ELR (cell line): Measurements from ENCODE around the gene RBM19.
"Not testable (repeated sequence)": the region's sequence is repeated elsewhere in the genome, so short reads cannot be mapped to it uniquely, and the experiment has no call there.

Experiments
- DNase-seq: peaks from one replicate; pipeline ENCODE4 v3.0.0-alpha.2; 2015; ENCODE audit warnings: low read depth

Gene RBM19

DNA sequence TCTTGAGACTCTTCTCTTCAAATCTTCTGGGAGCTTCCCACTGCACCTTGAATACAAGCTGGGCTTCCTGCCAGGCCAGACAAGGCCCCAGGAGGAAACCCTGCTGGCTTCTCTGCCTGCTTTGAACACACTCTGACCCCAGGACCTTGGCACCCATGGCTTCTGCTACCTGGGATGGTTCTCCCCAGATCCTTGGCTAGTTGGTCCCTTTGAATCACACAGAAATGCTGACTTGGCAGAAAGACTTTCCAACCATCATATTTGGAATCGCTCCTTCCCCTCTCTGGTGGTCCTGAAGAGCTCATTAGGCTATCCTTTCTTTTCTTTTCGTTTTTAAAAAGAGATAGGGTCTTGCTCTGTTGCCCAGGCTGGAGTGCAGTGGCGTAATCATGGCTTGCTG lies 132.7 kb downstream of the RBM19 start:
- no peak for DNase-seq

DNA sequence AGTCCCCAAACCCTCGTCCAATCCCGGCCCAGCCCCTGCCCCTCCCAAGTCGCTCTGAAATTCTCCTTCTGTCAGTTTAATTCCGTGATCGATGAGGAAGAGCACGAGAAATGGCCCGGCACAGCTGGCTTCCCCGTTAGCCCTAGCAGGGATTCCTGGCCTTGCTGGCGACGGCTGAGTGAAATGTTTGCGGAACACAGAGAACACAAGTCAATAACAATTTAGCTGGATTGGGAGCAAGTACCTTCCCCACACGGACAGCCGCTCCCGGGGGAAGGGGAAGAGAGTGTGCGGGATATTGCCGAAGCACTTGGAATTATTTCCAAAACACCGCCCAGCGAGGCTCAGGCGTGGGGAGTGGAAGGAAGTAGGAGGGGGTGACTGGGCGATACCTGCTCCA lies 134.6 kb downstream of the RBM19 start:
- DNase-seq: no peak

DNA sequence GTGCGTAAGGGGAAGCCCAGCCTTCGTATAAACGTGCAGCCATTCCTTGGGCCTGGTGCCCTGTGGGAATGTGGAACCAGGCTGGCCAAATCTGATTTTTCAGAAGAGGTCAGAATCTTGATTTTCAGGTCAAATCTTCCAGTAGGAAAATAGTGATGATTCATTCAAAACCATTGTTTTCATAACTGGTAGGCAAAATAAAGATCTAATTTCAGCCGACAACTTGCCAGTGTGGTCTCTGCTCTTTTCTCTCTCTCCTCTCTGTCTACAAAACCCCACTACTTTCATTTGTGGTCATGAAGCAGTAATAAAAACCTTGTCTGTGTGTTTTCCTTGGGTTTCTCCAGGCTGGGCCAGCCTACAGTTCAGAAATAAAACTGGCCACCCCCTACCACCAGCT lies 135.1 kb downstream of the RBM19 start:
- peak; percentile 22 for DNase-seq

DNA sequence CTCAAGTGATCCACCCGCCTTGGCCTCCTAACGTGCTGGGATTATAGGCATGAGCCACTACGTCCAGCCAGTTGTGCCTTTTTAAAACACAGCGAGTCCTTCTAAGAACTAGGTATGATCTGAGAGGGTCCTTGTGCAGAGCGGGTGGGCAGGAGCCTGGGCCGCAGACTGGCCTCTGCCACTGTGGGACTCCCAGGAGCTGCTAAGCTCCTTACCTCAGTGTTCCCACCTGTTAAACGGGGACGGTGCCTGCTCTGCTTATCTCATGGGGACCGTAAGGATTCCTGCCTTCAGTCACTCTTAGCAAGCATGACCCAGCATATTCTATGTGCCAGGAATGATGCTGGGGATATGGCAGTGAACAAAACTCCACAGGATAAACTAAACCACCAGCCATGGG lies 136.9 kb downstream of the RBM19 start:
- no peak for DNase-seq

DNA sequence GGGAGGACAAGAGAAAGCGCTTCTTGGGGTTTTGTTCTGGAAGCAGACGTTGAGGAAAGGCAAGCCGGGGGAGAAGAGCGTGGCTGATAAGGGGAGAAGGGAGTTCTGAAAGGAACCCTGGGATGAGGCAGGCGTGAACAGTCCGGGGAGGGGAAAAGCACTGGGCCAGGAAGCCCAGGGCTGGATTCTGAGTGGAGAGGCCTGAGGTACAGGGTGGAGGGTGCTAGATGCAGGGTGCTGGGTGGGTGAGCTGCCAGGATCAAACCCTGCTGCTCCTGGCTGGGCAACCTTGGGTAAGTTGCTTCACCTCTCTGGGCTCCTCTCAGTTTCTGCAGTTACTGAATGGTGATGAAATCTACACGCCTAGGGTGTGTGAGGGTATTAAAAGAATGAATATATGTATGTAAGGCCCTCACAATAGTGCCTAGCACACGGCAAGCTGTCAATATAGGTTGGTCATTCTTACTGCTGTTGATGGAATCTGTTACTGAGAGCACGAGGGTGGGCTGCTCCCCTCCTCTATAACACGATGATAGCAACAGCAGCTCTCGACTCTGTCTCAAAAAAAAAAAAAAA lies 138.5 kb downstream of the RBM19 start:
- no peak for DNase-seq

DNA sequence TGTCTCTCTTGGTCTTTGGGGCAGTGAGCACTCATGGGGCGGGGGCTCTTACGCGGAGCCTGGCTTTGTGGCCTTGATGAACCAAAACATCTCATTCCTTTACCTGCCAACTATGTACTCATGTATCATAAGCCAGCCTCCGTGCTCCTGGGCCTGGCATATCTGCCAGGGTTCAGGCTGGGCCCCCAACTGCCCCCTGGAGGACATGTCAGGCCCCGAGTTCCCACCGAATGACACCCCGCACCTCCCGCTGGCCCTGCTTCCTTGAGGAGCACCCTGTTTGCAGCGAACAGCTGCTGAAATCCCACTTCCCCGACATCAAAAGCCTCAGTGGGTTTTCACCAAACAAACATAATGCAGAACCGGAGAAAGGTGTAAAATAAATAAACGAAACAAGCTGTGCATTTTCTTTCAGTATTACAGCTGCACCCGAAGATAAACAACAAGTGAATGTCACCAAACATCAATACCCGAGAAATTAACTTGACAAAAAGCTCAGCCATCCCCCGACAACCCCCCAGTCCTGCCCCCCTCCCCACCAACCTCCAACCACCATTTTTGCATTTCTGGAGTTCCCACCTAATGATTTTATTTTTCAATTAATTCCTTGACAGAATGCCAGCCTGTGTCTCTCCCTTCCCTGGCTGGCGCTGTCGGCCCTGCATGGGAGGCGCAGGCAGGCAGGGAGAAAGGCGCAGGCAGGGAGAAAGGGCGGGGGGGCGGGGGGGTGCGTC lies 139.2 kb downstream of the RBM19 start:
- DNase-seq: no peak

DNA sequence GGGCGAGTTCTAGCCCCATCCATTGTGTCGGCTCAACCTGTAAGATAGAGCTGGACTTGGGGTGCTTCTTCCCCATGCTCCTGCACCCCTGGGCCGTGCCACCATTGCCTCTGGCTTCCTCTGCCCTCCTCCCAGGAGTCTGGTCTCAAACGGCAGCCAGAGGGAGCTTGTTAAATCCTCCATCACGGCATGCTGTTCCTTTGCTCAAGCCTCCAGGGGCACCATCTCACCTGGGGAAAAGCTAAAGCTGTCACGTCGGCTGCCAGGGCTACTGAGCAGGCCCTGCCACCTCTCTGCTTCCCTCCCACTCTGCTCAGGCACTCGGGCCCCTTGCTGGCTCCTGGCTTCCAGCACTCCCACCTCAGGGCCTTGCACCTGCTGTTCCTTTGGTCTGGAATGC lies 140.4 kb downstream of the RBM19 start:
- no peak for DNase-seq

DNA sequence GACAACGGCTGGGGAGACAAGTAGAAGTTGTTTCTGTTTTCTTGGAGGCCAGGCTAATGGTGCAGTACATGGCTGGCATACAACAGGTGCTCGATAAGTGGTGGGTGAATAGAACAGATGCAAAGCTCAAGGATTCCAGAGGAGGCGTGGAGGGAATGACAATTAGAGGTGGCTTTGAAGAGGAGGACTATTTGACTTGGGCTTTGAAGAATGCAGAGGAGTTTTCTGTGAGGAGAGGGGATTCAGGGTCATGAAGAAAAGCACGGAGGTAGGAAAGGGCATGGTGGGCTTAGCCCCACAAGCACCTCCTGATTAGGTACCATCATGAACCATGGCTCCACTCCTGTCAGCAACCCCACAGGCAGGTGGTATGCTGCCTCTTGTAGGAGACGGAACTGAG lies 142.3 kb downstream of the RBM19 start:
- DNase-seq: no peak

DNA sequence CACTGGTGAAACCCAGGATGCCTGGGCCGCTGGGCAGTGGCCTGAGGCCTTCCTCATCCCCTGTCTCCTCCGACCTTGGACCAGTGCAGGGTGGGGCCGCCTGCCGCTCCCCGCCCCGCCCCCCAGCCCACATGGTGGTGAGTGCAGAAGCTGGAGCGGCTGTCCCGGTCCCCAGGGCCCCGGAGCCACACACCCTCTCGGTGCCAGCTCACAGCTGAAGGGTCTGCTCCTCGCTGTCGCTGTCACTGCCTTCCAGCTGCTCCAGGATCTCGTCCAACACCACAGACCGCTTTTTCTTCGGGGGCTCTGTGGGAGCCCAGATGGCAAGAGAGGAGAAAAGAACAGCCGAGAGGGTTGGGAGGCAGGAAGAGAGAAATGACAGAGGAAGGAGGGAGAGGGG lies 143.1 kb downstream of the RBM19 start:
- DNase-seq: no peak

DNA sequence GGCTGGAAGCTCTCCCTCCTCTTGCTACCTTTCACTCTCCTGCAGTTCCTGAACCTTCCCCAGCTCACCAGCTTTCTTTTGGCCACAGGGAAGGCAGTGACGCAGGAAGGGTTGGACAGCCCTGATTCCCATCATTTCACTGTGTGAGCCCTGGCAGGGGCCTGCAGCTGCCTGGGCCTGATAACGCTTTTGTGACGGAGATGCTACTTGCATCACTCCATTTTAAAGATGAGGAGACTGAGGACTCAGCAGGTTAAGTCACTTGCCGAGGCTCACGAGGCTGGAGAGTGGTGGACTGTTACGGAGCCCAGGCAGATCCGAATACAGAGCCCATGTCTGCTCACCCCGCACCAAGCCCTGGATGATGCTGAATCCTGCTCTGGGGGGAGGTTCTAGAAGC lies 145.3 kb downstream of the RBM19 start:
- DNase-seq: no peak

DNA sequence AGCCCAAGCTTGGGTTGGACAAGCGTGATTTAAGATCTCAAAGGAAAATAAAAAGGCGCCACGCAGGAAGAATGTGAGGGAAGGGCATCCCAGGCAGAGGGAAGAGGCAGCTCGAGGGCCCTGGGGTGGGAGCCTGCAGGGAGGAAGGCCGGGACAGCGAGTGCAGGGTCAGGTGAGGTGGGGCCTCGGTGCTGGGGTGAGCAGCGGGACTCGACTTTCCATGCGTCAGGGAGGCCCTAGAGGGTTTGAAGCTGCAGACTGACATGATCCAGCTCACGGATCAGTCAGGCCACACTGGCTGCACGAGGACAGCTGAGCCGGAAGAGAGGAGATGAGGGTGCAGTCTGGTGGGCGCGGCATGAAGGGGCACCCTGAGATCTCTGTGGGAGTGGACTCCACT lies 145.8 kb downstream of the RBM19 start:
- no peak for DNase-seq

DNA sequence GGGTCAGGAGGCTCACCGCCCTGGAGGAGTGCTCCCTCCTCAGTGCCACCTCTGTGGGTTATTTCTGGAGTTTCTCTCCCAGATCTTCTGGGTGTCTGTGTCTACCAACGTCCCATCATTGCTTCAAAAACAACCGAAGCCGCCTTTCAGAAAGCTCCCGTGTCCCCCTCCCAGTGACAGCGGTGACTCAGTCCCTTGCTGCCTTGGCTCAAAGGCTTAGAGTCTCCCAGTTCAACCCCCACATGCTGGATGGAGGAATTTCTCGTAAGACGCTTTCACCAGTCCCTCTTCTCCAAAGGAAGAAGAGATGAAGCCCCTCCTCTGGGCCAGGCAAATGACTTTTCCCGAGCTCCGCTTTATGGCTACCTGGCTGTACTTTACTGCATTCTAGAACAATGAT lies 146.6 kb downstream of the RBM19 start:
- DNase-seq: no peak

DNA sequence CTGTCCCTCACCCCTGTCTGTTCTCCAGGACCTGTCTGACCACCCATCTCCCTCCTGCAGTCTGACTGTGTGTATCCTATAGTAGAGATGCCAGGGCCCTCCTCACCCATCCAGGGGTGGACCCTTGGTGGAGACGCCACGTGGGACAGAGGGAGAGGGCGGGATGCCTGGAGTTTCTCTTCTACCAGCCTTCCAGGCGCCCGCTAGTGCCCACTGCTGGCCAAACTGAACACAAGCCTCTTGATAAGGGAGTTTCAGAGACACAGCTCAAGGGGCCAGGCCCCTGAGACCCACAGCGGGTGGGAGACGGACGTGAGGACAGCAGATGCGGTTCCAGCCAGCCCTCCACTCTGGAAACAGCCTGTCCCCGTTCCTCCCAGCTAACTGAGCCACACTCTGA lies 147.3 kb downstream of the RBM19 start:
- DNase-seq: peak; percentile 11

DNA sequence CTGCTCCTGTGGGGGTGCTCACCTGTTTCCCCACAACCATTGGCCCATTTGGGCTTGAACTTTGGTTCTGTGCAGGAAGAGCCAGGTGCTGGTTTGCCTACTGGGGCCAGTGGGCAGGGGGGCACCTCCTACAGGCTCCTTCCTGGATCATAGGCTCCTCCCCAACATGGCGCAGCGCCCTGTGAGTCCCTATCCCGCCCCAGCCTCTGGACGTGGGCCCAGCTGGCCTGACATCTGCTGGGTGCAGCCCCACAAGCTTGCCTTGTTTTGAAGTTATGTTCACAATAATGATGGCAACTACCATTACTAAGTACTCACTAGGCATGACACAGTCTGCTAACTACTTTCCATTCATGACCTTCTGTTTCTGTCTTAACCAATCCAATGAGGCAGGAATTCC lies 147.8 kb downstream of the RBM19 start:
- DNase-seq: no peak

DNA sequence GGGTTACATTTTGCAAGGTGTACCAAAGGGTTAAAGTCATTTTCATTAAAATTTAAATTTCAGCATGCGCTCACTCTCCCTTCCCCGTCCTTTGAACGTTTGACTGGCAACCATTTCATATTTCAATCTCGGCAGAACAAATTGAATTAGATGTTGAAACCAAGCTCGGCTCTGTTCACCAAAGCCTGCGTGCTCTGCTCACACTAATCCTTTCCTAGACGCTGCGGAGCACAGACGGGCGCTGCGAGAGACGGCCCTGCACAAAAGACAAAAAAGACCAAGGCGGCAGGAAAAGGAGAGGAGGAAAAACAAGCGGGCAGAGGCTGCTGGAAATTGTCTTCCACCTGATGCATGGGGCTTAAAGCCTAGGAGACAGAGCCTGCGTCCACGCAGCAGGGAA lies 149.3 kb downstream of the RBM19 start:
- no peak for DNase-seq

DNA sequence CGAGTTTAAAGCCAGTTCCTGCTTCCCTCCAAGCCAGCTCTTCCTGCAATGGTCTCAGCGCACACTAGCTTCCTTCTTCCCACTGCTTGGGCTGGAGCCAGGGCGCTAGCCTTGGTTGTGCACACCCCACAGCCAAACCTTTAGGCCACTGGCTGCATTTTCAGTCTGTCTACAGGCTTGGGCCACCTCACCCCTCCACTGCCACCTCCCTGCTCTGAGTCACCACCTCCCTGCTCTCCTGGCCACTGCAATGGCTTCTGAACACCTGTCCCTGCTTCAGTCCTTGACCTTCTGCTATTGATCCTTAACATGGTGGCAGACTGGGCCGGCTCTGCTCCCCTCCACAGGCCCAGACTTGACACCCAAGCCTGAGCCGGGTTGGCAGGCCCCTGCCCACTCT lies 151.1 kb downstream of the RBM19 start:
- no peak for DNase-seq

DNA sequence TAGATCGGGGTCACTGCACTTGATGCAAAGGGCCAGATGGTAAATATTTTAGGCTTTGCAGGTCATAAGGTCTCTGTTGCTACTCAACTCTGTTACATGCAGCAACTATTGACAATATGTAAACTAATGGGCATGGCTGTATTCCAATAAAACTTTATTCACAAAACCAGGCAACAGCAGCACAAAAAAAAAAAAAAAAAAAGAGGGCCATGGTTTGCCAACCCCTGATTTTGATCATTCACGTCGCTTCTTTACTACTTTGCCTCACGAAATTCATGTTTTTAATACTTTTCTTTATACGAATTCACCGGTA lies 152.9 kb downstream of the RBM19 start:
- DNase-seq: no peak

DNA sequence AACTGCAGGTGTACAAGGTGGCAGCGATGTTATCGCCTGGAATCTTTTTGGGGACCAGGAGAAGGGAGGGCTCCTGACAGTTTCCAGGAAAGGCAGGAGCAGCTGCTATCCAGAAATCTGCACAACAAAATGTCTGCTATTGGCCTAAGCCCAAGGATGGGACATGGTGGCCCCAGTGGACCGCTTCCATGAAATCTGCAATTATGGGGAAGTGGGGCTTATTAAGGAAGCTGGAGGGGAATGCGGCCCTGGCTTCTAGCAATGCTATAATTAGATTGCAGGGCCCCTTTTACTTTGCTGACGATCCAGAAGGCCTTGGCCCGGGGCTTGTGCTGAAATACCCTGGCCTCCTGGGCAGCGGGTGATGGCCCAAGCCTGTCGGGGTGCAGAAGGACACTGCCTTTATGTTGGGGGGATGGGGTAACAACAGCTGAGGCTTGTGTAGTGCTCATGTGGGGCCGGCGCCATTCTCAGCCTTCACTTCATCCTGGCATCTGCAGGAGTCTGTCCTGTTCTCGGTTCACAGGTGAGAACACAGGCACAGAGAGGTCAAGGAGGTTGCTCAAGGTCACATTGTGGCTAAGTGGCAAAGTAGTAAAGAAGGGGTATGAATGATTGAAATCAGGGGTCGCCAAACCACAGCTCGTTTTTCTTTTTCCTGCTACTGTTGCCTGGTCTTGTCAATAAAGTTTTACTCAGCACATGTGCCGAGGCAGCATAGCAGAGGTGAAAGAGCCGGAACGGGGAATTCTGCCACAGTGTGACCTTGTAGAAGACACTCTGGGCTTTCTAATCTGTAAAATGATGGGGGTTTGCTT lies 153.5 kb downstream of the RBM19 start:
- DNase-seq: no peak

DNA sequence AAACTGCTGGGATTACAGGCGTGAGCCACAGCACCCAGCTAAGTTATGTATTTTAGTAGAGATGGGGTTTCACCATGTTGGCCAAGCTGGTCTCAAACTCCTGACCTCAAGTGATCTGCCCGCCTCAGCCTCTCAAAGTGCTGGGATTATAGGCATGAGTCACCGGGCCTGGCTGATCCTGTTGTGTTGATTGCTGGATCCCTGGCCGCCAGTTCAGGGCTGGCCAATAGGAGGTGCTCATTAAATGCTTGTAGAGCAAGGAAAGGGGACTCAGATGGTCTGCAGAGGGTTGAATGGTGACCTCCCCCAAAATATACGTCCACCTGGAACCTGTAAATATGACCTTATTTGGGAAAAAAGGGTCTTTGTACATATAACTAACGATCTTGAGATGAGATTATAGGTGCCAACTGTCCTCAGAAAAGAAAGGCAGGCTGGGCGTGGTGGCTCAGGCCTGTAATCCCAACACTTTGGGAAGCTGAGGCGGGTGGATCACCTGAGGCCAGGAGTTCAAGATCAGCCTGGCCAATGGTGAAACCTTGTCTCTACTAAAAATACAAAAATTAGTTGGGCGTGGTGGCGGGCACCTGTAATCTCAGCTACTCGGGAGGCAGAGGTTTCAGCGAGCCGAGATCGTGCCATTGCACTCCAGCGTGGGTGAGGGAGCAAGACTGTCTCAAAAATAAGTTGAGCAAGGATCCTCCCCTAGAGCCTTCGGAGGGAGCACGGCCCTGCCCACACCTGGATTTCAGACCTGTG lies 156.5 kb downstream of the RBM19 start:
- not testable (repeated sequence) for DNase-seq

DNA sequence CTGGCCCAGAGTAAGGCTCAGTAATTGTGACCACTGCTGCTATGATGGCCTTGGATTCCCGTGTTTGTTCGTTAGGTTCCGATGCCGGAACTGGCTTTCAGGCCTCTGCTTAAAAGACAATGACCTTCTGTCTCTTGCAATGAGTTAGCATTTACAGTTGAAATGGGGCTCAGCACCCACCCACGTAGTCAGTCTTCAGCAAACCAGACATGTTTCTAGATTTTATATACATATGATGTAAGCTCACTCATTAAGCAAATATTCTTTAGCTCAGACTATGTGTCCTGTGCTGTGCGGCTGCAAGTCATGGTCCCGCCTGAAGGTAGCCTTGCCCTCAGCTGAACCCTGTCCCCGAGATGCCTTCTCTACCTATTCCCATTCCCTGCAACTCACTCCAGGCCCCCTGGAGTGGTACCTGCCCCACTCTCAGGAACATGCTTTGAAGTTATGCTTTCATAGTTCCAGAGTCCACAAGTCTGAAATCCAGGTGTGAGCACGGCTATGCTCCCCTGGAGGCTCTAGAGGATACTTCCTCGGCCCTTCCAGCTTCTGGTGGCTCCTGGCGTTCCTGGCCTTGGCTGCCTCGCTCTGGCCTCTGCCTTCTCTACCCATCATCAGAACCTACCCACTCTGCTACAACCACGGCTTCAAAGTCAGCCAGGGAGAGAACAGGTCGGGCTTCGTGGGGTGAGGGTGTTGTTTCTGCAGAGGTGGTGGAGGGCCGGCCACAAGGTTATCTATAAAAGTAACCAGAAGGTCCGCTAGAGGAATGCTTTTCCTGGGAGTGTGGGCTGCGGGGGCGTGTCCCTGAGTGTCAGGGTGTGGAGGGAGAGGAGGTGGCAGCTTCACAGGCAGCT lies 157.8 kb downstream of the RBM19 start:
- no peak for DNase-seq

DNA sequence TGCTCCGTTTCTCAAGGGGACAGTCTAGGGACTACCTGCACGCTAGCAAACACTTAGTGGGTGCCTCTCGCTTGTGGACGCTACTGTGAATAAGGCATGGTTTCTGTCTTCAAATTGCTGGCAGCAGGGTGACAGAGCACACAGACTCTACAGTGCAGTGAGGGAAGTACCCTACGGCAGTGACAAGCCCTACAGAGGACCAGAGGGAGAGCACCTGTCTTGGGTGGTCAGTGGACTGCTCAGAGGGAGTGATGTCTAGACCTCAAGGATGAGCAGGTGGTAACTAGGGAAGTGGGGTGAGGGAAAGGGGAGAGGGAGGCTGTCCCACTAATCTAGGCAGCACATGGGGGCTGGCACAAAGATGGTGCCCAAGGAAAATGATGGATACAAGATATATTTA lies 160.5 kb downstream of the RBM19 start:
- DNase-seq: no peak
